LNCAP (cell line): ENCODE measurements around the gene MYH3.

ENCODE experiments used
- TF ChIP-seq, protein P1 (sequence below): fragments of 450-650 bp; IDR thresholded peaks from 2 replicates; pipeline ENCODE4 v1.5.1; 2017; ENCODE audit warnings: mild to moderate bottlenecking

Gene MYH3

GRCh38 chr17:10657148-10657547 lies at the start of gene MYH3:
Gene MYH3 (minus strand): TSS chr17:10657309. CDS start chr17:10655064, 2,245 bp downstream.
- TF ChIP-seq, protein P1, sequence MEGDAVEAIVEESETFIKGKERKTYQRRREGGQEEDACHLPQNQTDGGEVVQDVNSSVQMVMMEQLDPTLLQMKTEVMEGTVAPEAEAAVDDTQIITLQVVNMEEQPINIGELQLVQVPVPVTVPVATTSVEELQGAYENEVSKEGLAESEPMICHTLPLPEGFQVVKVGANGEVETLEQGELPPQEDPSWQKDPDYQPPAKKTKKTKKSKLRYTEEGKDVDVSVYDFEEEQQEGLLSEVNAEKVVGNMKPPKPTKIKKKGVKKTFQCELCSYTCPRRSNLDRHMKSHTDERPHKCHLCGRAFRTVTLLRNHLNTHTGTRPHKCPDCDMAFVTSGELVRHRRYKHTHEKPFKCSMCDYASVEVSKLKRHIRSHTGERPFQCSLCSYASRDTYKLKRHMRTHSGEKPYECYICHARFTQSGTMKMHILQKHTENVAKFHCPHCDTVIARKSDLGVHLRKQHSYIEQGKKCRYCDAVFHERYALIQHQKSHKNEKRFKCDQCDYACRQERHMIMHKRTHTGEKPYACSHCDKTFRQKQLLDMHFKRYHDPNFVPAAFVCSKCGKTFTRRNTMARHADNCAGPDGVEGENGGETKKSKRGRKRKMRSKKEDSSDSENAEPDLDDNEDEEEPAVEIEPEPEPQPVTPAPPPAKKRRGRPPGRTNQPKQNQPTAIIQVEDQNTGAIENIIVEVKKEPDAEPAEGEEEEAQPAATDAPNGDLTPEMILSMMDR = no peak

- TF ChIP-seq, protein P1 = no peak
Observed at GRCh38 chr17:10705727-10706126, 48.6 kb upstream of the MYH3 start.

DNA sequence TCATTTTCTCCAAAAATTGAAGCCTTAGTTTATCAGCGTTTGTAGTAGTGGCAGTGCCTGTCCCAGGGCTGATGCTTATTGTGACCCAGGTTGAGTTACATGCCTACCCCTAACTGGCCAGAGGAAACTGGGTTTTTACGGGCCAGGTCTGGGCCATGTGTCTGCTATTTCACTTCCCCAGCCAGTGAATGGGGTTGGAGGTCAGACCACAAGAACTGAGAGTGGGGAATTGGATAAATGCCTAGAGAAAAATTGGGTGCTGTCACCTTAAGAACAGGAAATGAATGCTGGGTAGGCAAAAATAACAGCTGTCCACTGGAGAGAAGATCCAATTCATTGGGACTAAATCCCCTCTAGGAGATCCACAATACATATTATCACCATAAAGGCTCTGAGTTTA lies 45.5 kb upstream of the MYH3 start:
- TF ChIP-seq, protein P1 = no peak

- TF ChIP-seq, protein P1 = no peak
Observed at GRCh38 chr17:10699856-10700255, 42.7 kb upstream of the MYH3 start.

DNA sequence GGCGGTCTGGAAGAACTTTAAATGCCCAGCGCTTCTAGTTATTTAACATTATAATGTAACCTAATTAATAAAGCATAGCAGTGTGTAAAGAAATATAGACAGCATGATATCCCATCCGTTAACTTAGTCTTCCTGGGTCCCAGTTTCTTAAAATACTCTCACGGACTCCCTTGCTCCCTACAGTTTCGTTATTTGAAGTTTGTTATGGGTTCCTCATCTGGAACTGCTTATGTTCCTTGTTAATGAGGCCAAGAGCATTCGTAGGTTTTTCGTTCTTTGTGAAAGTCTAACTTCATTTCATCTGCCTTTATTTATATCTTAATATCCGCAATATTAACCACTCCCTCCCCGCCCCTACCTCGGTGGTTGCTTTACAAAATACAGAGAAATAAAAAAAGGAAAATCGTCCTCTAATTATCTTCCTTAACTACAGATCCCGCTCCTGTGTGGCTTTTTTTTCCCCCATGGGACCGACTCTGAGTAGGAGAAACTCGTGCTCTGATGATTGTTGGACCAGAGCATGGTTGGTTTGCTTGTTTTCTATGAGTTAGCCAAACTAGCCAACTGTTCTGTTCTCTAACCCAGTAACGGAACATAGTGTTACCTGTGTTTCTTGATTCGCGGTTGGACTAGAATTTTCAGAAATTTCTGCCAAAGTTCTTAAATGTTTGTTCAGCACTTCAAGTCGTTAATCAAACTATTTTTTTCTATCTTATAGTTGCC lies 41.1 kb upstream of the MYH3 start:
- TF ChIP-seq, protein P1 = no peak

DNA sequence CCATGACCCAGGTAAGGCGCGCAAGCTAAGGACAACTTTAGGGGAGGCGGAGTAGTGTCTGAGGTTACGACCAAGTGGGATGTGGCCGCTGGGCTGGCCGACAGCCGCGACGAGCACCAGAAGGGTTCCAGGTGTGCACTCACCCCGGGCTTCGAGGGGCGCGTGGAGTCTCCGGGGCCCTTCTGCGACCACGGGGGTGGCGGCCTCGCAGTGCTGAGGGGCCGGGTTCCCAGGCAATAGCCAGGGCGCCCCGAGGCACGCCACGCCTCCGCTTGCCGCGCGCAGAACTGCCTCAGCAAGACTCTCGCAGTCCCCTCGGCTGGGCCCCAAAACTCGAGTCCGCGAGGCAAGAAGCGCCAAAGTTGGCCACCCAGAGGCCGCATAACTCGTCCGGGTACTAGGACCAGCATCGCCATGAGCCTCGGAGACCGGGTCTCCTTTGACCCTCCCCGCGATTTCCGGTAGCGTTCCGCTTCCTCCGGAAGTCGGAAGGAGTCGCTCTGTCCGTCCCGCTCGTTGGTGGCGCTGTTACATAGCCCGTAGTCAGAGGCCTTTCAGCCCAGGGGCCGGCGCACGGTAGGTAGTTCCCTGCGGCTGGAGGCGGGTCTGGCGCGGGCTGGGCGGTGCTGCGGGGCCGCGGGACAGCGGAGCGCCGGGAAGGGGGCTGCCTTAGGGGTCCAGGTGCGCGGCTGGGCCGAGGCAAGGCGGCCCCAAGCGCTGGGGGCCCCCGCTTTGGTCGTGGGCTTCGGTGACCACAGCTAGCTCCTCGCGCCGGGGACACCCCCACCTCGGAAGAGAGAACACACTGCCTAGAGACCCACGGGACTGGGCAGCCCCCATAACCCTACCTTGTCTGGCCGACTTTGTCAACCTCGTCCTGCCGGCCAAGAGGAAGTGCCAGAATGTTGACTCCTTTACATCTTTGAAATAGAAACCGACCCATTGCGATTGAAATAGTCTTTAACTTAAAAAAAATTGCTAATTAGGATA lies 40.3 kb upstream of the MYH3 start, which contains the start of the genes ADPRM and SCO1:
ADPRM (plus strand) TSS at position 503 of the 990 bp plus-strand sequence. CDS start 7,333 bp downstream, outside the sequence.
SCO1 (minus strand) TSS at position 442 of the 990 bp plus-strand sequence; CDS start at position 416, 26 bp downstream.
- TF ChIP-seq, protein P1 = peak; percentile 35; the same call in 1 of the 2 replicates

GRCh38 chr17:10687499-10687898 lies 30.4 kb upstream of the MYH3 start:
- TF ChIP-seq, protein P1 = no peak
